C4-2B (cell line): ENCODE data around the gene IL1F10.

ENCODE experiments used
- H3K27ac ChIP-seq: fragments of 450-650 bp; 2 replicates; pipeline ENCODE4 v1.5.1; 2017
- ZFX ChIP-seq: fragments of 450-650 bp; IDR thresholded peaks from 2 replicates; pipeline ENCODE4 v1.6.1; 2017
- TF ChIP-seq, protein P1 (sequence below): fragments of 450-650 bp; conservative IDR thresholded peaks from 2 replicates; pipeline ENCODE4 v1.5.1; 2017; ENCODE audit warnings: mild to moderate bottlenecking

The IL1F10 gene

DNA sequence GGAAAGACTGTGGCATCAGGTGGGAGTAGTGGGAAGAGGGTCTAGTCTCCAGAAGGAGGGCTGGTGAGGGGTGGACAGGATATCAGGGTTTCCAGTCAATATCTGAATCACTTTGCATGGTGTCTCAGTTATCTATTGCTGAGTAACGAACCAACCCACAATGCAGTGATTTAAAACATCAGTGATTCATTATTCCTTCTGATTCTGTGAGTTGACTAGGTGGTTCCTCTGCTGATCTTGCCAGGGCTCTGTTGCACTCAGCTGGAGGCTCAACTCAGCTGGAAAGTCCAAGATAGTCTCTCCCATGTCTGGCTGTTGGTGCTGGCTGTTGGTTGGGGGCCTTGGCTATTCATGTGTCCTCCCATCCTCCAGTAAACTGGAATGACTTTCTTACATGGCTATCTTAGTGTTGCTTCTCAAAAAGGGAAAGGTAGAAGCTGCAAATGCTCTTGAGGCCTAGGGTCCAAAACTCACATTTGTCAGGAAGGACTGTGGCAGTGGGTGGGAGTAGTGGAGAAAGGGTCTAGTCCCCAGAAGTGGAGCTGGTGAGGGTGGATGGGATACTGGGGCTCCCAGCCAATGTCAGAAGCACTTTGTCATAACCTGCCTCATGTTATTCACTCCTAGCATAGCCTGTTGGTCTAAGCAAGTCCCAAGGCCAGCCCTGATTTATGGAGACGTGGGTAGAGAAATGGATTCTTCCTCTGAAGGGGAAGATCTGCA is 13.9 kb downstream of the IL1F10 start:
- H3K27ac ChIP-seq: no peak overlapping the region
- no peak for TF ChIP-seq ZFX
- TF ChIP-seq, protein P1, sequence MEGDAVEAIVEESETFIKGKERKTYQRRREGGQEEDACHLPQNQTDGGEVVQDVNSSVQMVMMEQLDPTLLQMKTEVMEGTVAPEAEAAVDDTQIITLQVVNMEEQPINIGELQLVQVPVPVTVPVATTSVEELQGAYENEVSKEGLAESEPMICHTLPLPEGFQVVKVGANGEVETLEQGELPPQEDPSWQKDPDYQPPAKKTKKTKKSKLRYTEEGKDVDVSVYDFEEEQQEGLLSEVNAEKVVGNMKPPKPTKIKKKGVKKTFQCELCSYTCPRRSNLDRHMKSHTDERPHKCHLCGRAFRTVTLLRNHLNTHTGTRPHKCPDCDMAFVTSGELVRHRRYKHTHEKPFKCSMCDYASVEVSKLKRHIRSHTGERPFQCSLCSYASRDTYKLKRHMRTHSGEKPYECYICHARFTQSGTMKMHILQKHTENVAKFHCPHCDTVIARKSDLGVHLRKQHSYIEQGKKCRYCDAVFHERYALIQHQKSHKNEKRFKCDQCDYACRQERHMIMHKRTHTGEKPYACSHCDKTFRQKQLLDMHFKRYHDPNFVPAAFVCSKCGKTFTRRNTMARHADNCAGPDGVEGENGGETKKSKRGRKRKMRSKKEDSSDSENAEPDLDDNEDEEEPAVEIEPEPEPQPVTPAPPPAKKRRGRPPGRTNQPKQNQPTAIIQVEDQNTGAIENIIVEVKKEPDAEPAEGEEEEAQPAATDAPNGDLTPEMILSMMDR: no peak

DNA sequence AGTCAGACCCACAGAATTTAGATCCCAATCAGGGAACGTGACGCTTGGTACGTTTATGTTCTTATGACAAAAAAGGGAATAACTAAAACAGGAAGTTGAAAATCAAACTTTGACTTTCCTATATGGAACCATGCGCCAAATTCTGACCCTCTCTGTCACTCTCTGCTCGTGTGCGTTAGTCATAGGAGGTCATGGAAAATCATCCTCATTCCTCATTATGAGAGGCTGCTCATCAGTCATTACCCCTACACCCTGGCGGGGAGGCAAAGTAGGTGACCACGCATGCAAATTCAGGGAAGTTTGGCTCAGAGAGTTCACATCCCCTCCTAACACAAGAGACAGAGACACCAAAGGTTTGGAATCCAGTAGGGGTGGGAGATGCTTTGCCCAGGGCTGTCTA is 15.5 kb downstream of the IL1F10 start:
- TF ChIP-seq ZFX: no peak
- TF ChIP-seq, protein P1: no peak
- H3K27ac ChIP-seq: no peak overlapping the region

DNA sequence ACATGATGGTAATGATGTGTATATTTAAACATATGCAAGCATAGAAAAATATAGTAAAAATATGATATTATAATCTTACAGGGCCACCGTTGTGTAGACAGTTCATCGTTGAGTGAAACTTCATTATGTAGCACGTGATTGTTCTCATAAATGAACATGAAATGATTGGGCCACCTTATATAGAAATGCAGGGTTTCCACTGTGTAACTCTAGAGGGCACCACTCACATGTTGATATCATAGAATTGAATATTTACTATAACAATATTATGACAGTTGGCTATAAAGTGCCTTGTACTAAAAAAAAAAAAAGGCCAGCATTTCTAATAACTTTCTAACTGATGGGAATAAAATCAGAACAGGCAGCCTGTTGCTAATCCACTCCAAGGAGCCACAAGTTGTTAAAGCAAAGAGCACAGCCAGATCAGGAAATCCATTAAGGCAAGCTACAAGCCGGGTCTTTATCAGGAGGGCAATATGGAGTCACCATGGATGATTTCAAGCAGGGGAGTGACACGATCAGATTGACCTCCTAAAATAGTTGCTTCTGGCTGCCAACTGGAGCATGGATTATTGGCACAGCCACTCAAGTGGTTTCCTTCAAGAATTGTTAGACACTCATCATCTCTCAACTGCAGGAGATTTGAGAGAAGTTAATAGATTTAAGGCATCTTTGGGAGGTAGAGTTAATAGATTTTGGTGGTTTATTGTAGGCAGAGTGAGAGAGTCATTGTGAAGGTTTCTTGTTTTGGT is 16.7 kb downstream of the IL1F10 start:
- H3K27ac ChIP-seq: no peak overlapping the region
- TF ChIP-seq ZFX: no peak
- TF ChIP-seq, protein P1: peak; percentile 71

DNA sequence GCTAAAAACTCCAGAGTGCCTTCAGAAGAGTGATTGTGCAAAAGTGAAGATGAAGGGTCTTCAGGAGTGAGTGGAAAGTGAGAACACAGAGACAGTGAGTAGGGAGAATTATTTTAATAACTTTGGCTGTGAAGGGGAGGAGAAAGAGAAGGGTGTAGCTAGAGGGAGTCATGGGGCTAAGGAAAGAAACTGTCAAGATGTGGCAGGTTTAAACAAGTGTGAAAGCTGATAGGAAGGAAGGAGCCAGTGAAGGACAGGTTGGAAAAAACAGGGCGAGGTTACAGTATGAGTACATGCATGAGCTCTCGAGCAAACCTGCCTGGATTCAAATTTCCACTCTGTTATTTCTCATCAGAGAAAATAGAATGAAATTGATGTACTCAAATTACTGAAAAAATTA is 17.8 kb downstream of the IL1F10 start:
- TF ChIP-seq, protein P1: no peak
- TF ChIP-seq ZFX: no peak
- no peak overlapping the region for H3K27ac ChIP-seq

DNA sequence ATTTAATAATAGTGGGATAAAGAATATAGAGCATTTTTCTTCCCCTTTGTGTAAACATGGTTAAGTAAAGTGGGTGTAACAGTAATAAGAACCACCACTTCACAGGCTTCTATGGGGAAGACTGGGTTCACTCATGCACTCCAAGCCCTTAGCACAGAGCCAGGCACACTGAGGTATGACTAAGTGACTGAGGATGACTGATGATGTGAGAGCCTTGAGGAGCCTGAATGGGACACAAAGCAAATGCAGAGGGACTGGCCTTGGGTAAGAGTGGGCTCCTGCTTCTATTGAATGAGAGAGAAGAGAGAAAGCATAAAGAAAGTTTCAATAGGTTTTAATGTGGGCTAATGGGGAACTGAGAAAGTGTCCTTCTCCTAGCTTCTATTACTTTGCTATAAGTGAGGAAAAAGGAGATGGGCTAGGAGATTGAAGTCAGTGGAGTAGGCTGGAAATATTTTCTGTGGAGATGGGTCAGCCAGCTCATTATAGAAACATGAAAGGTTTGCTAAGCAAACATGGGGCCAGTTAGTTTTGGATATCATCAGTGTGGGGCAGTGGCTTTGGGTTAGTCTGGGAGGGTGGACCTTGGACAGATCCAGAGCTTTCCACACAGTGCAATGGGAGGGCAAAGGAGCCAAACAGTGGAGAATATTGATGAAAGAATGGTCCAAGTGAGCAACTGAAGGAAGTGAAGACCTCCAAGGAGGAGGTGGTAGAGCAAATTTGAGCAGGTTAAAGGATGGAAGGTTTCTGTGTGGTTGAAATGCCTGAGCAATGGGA is 20.6 kb downstream of the IL1F10 start:
- no peak overlapping the region for H3K27ac ChIP-seq
- TF ChIP-seq, protein P1: no peak
- TF ChIP-seq ZFX: no peak

DNA sequence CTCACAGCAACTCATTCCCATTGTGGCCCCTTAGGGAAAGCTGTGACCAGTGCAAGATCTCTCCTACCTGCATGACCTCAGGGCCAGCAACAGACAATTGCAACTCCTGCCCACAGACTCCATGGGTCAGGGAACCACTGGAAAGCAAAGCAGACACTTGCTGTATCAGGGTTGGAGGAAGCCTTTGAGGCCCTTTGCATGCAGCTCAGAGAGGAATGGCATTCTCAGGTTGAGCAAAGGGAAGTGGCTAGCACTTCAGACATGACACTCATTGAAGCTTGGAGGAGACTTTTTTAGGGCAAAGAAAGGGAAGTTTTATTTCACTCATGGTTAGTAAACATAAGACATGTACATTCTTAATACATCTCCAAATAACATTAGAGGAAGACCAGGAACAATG is 22.1 kb downstream of the IL1F10 start:
- TF ChIP-seq, protein P1: no peak
- TF ChIP-seq ZFX: no peak
- H3K27ac ChIP-seq: no peak overlapping the region
